ENCODE results near the gene MGST3. TPM values are rescaled to one million over a fixed set of nuclear protein-coding genes. Genes with fewer than 3 reads are reported as not detected.

The MGST3 gene
- total RNA-seq, 1 donor from 2014 or later: 126 TPM

DNA sequence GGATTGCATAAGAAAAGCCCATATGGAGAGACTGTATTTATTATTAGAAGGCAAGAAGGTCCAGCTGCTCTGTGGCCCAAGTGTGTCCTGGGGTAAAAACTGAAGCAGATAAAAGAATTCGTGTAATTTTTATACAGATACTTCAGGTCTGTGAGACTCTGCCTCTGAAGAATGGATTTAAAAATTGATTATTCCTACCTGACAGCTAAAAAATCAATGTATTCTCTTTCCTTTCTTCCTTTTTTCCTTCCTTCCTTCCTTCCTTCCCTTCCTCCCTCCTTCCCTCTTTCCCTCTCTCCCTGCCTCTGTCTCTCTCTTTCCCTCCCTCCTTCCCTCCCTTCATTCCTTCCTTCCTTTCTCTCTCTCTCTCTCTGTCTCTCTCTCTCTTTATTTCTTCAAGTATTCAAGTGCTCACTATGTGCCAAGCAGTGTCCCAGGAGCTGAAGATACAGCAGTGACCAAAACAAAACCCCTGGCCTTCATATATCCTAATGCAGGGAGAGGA lies 11.3 kb upstream of the MGST3 start:
- DNase-seq (ENCODE audit: low spot score in 2 of 2, unreplicated experiment in 2 of 2): no peak
- Mint-ChIP-seq H3K4me3 (no peak overlapping the region), H3K27ac (no peak overlapping the region), H3K9me3 (no peaks in the 10 kb centered on the region), H3K36me3 (no peaks in the 10 kb centered on the region), H3K4me1 (no peaks in the 10 kb centered on the region), H3K27me3 (ENCODE audit: low read depth) (peaks cover 7% of the 10 kb centered on the region)
- TF ChIP-seq, protein P1, sequence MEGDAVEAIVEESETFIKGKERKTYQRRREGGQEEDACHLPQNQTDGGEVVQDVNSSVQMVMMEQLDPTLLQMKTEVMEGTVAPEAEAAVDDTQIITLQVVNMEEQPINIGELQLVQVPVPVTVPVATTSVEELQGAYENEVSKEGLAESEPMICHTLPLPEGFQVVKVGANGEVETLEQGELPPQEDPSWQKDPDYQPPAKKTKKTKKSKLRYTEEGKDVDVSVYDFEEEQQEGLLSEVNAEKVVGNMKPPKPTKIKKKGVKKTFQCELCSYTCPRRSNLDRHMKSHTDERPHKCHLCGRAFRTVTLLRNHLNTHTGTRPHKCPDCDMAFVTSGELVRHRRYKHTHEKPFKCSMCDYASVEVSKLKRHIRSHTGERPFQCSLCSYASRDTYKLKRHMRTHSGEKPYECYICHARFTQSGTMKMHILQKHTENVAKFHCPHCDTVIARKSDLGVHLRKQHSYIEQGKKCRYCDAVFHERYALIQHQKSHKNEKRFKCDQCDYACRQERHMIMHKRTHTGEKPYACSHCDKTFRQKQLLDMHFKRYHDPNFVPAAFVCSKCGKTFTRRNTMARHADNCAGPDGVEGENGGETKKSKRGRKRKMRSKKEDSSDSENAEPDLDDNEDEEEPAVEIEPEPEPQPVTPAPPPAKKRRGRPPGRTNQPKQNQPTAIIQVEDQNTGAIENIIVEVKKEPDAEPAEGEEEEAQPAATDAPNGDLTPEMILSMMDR (IDR thresholded peaks at IDR 0.05; ENCODE audit: unreplicated experiment): no peak

DNA sequence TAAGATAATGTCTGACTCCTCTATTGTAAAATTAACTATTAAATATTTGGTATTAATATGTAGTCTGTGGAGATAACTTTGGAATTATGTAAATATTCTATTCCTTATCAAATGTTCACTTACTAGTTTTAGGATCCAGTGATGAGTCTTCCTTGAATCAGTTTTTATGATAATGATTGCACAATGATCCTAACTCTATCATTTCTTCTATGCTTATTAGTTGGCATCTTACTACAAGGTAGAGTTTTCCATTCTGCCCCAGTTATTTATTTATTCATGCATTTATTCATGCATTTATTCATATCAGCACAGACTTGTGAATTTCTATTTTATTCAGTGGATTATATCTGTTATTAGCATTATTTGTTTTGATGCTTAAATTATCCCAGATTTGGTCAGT lies 7.4 kb upstream of the MGST3 start:
- Mint-ChIP-seq H3K27ac (no peak overlapping the region), H3K9me3 (no peaks in the 10 kb centered on the region), H3K36me3 (no peaks in the 10 kb centered on the region), H3K4me1 (peaks cover 8% of the 10 kb centered on the region), H3K4me3 (no peak overlapping the region), H3K27me3 (ENCODE audit: low read depth) (peaks cover 3% of the 10 kb centered on the region)
- DNase-seq (ENCODE audit: low spot score in 2 of 2, unreplicated experiment in 2 of 2): no peak
- TF ChIP-seq, protein P1 (IDR thresholded peaks at IDR 0.05; ENCODE audit: unreplicated experiment): no peak

DNA sequence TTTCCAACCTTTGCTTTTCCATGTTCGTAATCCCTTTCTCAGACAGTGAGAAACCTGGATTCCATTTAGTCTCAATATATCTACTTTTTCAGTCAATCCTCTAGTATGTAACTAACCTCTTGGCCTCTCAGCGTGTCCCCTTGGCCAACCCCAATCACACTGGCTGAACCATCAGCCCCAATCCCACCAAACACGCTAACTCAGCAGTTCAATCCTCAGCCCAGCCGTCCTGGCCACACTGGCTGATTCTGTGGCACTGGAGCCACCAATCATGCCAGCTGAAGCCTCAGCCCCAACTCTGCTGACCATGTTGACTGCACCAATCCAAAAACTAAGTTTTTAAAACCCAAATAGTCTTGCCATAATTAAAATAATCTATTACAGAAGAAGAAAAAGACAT lies 6.6 kb upstream of the MGST3 start:
- no peaks in the 10 kb centered on the region for H3K36me3 Mint-ChIP-seq
- DNase-seq (ENCODE audit: low spot score in 2 of 2, unreplicated experiment in 2 of 2): no peak
- H3K27me3 Mint-ChIP-seq (ENCODE audit: low read depth): peaks cover 3% of the 10 kb centered on the region
- no peaks in the 10 kb centered on the region for H3K9me3 Mint-ChIP-seq
- H3K4me1 Mint-ChIP-seq: peaks cover 16% of the 10 kb centered on the region
- no peak overlapping the region for H3K4me3 Mint-ChIP-seq
- no peak overlapping the region for H3K27ac Mint-ChIP-seq
- TF ChIP-seq, protein P1 (IDR thresholded peaks at IDR 0.05; ENCODE audit: unreplicated experiment): no peak

DNA sequence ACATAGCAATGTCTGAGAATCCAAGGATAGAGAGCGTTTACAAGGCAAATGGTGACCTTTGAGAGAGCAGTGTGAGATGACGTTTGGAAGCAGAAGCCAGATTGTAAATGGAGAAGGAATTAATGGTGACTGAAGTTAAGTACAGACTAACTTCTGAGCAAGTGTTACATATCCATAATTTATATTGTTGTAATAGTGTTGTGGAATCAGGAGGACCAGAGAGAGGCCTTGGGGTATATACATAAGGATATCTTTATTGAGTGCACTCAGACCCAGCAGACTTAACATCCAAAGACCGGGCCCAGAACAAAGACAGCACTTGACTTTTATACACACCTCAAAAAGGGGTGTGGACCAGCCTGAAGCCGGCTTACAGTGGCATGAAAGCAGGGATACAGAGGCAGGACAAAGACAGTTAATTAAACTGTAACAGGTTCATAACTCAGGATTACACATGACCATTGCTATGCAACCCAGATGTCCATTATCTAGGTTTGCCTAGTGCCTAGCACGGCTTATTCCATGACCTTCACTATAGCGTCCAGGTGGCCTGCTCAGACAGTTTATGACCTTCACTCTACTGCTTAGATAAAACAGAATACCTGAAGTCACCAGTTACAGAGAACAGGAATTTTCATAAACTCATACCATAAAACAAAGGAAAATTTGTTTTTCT lies 2.7 kb upstream of the MGST3 start:
- H3K4me1 Mint-ChIP-seq: peaks cover 22% of the 10 kb centered on the region
- H3K27ac Mint-ChIP-seq: peak overlapping the region; percentile 91
- DNase-seq (ENCODE audit: low spot score in 2 of 2, unreplicated experiment in 2 of 2): no peak
- H3K9me3 Mint-ChIP-seq: no peaks in the 10 kb centered on the region
- H3K36me3 Mint-ChIP-seq: no peaks in the 10 kb centered on the region
- no peaks in the 10 kb centered on the region for H3K27me3 Mint-ChIP-seq (ENCODE audit: low read depth)
- no peak overlapping the region for H3K4me3 Mint-ChIP-seq
- TF ChIP-seq, protein P1 (IDR thresholded peaks at IDR 0.05; ENCODE audit: unreplicated experiment): no peak

DNA sequence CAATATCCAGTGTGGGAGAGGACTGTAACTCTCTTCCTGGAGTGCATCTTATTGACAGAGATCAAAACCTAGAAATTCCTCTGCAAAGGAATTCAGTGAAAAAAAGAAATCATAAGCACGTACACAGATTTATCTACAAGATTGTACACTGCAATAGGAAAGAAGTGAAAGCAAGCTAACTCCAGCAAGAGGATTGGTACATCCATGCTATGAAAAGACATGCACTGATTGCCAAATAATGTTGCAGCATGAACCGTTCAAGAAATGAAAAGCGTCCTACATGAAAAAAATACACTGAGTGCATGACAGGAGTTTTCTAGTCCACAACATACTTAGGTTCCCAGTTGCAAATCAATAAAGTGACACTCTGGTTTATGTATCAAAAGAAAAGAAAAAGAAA lies 1.9 kb upstream of the MGST3 start:
- peak overlapping the region; percentile 37 for H3K4me3 Mint-ChIP-seq
- H3K9me3 Mint-ChIP-seq: no peaks in the 10 kb centered on the region
- H3K4me1 Mint-ChIP-seq: peaks cover 29% of the 10 kb centered on the region
- DNase-seq (ENCODE audit: low spot score in 2 of 2, unreplicated experiment in 2 of 2): no peak
- TF ChIP-seq, protein P1 (IDR thresholded peaks at IDR 0.05; ENCODE audit: unreplicated experiment): no peak
- peak overlapping the region; percentile 91 for H3K27ac Mint-ChIP-seq
- H3K27me3 Mint-ChIP-seq (ENCODE audit: low read depth): no peaks in the 10 kb centered on the region
- no peaks in the 10 kb centered on the region for H3K36me3 Mint-ChIP-seq

Data from mesothelial cell of epicardium (in vitro differentiated cells).